Left lobe of liver (tissue), 2 donors: Measurements from ENCODE around the gene SLC26A2. TPM values are rescaled to one million over a fixed set of nuclear protein-coding genes. Genes with fewer than 3 reads are reported as not detected.

ENCODE experiments used
- ATAC-seq: fragments of 200-7000 bp; cut with Tn5 transposase; one replicate; pipeline ENCODE4 v1.9.1; 2020; ENCODE audit warnings: mild to moderate bottlenecking, moderate library complexity
- DNase-seq: peaks from one replicate; pipeline ENCODE4 v3.0.0-alpha.2; 2020; ENCODE audit warnings: low spot score
- total RNA-seq: library from RNA; stranded (reverse); gene quantifications from one replicate; pipeline ENCODE4 v1.2.1, GENCODE V29; 2021
- donor health status: DM: no; HTN: no; CAD: no; lungs with moderate emphysema.
- donor health status: DM: no; HTN: yes; CAD: no.

SLC26A2 gene
- 1.3 TPM for total RNA-seq

DNA sequence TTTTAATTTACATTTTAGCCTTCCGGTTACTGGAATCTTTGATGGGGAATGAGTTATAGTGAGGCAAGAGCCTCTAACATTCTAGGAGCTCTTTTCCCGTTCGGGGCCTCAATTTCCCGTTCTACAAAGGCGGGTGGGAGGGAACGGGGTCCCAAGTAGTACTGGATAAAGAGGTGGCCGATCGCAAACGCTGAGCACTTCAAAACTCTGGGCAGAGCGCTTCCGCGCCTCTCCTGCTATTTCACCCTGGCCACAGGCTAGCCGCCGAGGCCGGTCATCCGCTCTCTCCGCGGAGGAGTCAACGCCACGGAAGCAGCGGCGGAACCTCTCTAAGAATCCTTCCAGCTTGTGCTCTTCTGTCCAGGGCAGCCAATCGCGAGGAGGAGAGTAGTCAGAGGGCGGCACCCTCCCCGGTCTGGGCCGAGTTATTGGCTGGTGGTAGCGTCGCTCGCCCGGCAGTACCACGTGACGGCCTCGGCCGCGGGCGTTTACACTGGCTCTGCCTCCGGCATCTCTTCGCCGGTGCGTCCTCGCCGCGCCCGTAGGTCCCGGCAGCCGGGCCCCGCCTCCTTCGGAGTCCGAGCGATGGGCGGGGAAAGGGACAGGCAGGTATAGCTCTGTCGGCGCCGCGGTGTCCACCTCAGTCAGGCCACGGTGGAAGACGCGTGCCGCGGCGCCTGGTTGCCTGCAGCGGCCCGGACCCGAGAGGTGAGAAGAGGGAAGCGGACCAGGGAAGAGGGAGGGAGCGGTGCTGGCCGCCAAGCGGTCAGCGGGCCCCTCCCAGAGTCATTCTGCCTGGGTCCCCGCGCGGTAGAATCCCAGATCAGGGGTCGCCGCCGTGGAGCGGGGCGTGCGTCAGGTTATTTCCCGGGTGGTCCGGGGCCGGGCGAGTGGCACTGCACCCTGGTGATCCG, at the start of gene SLC26A2:
SLC26A2 (plus strand) TSS at position 487 of the 914 bp plus-strand sequence. CDS start 16,895 bp downstream, outside the sequence.
- ATAC-seq (peak; percentile 98), DNase-seq (peak; percentile 98)

DNA sequence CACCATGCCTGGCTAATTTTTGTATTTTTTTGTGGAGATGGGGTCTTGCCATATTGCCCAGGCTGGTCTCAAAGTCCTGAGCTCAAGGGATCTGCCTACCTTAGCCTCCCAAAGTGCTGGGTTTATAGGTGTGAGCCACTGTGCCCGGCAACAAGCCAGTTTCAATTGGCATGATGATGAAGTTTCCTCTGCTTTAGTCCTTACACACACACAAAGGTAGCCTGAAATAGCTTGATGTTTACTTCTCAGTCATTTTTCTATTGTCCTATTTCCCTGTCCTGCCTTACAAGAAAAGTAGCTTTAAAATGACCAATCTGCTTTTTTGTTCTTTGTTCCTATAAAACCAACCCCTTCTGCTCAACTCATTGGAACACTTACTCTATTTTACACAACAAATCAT, 49.5 kb upstream of the SLC26A2 start:
- ATAC-seq (no peak), DNase-seq (no peak)

DNA sequence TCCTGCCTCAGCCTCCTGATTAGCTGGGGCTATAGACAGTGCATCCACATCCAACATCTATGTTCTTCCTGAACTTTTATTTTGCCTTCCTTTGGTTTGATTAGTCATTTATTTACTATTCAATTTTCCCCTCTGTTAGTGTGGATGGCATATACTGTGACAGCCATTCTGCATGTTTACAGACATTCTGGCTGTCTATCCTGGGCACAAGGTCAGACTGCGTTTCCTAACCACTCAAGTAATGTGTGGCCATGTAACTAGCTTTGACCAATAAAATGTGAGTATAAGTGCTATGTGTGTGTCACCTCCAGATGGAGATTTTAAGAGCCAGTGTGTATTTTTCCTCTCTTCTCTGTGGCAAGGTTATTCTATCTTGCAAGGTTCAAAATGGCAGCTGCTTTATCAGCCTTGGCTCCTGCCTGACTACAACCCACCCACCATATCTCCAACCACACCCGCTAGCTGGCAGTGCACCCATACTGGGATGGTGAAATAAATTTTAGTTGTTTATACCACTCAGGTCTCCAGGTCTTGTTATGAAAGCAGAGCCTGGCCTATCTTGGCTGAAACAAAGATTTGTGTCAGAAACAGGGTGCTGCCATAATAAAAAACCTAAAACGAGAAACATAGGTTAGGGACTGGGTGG, 48.2 kb upstream of the SLC26A2 start:
- no peak for ATAC-seq
- DNase-seq = no peak

DNA sequence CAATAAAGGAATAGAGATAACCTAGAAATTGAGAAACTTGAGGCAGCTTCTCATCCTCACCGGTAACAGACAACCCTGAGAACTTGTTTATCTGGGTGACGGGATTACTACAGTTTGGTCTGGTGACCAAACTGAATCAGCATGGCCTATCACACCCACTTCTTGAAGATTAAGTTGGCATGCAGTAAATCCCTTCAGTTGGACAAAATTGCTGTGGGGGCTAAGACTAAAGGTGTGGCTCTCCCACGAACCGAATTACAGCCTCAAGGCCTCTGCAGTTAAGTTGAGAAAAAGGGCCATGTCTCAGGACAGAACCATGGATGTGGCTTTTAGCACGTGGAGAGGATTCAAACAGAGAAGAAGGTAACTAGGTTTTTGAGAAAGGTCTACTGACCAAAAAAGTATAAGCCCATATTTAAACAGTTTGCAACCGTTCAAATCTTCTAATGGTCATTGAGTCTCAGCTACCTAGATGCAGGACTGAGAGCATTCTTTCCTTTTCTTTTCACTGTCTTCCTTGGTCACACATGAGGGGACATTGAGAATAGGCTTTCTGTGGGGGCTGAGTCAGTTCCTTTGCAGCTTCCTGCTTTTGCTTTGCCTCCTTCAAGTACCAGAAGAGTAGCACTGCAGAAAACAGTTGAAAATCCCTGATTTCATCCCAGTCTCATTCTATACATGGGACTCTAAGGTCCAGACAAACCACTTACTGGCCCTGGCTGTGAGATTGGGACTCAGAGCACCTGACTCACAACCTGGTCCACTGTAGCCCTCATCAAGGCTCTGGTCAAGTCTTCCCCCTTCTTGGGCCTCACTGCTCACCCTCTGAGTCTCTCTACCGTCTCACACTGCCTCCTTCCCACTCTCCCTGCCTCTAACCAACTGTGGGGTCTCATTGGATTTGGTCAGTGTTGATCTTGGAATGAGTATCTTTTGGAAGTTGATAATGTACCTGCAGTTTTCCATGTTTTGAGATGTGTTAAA, 46.8 kb upstream of the SLC26A2 start:
- DNase-seq (no peak), ATAC-seq (no peak)

DNA sequence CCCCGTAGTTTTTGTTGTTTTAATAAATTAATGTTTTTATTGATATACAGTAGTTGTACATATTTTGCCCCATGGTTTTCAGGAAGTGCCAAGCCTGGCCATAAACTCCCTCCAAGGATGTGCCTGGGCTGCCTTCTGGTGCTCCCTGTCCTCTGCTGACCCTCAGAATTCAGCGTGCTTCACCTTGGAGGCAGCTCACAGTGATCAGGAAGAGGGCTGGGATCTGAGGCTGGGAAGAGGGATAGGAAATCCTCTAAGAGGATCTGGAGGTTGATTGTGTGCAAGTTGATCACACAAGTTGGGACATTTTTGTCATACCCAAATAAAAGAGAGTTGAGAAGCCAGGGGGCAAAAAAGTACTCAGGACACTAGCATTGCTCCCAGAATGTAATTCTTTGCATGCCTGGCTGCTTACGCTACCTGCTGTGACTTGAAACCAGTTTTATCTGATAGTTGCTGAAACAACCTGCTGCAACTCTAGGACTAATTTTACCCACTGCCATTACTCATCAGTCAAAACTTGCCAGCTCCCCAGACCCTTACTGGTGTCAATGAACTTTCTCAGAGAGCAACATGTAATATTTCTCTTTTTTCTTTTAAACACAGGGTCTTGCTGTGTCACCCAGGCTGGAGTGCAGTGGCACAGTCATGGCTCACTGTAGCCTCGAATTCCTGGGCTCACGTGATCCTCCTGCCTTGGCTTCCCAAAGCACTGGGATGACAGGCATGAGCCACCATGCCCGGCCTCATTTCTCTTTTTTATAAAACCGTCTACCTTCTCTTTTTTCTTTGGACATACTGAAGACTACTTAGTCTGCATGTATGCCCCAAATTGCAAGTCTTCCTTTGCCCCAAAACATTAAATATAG, 44.9 kb upstream of the SLC26A2 start:
- no peak for DNase-seq
- ATAC-seq = no peak

DNA sequence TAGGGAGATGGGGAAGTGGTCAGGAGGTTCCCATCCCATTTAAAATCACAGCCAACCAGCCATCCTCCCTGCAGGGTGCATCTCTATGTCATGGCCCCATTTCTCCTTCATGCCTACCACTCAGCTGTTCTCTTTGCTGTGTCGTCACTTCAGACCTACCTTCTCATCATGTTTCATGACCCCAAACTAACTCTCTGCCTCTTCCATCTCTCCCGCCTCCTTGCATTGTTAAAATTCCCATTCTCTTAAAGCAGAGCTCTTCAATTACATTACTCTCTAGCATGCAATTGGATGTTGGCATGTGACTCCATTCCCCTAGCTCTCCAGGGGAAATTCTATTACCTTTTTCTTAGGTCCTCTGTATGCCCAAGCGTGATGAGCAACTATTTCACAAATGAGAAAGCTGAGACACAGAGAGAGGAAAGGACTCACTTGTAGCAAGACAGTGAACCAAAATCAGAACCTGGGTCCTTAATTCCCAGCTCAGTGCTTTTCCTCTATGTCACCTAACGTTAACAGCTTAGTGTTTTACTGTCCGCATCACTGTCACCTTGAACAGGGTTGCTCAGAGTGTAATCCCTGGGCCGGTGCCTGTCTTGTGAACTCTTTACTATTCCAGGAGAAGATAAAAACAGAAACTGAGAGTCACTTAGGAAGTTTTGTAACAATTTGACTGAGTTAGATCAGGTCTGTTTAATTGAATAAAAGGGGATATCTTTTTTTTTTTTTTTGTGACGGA, 44.1 kb upstream of the SLC26A2 start:
- DNase-seq (no peak), ATAC-seq (no peak)

DNA sequence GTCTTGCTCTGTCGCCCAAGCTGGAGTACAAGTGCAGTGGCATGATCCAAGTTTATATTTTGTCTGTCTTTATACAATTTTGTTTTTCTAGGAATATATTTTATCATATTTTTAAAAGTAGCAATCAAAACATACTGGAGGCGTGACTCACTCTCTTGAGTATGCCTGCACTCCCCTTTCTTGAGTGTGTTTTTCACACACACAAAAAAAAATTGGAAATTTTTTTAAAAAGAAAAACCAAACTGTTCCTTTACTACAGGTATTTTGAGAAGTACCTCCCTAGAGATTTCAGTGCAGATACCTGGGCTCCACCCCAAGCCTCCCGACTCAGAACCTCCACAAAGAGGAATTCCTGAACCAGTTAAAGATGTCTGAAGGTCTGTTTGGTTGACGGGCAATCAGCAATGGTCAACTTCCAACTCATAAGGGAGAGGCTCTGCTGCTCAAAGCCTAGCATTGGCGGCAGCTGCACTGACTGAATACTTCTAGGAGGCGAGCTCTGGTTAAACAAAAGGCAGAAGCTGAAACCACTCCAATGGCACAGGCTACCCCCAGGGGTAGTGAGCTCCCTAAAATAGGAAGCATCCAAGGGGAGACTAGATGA, 43.4 kb upstream of the SLC26A2 start:
- no peak for DNase-seq
- no peak for ATAC-seq

DNA sequence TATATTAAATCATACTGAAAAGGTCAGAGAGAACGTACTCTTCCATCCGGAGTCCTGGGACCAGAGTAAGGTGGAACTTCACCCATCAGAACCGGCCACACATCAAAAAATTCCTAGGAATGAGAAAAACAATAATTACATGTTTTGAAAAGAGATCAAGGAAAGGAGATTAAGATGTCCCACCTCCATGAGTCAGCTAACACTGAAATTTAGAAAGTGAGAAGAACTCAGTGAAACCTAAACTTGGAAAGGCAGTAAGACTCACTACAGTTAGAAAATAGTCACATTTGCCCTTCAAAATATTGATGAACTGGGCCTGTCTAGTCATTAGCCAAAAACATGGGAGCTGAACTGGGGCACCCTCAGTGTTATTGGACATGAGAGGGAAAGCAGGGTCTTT, 39.0 kb upstream of the SLC26A2 start:
- DNase-seq = no peak
- ATAC-seq = no peak

DNA sequence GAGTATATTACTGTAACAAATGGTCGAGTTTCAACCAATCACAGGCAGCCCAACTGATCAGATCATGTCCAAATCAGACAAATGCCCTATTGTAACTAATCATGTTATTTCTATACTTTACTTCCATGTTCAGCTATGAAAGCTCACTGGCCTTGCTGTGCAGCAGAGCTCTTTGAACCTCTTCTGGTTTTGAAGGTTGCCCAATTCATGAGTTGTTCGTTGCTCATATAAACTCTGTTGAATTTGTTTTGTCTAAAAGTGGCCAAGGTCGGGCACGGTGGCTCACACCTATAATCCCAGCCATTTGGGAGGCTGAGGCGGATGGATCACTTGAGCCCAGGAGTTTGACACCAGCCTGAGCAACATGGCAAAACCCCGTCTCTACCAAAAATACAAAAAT, 37.6 kb upstream of the SLC26A2 start:
- no peak for ATAC-seq
- no peak for DNase-seq

DNA sequence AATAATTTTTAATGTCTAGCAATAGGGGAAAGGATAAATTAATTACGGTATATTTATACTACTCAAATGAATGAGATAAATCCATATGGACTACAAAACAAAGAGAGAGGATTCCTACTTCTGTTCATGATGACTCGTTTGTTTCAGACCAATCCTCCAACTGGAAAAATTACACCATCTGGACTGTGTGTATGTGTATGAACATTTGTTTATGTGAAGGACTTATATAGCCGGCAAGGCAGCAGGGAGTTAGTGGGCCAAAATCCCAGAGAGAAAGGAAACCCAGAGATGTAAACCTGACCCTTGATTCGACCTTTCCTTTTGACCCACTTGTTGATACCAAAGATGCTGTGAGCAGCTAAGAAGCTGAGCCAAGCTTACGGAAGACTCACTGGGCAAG, 36.1 kb upstream of the SLC26A2 start:
- DNase-seq (no peak), ATAC-seq (no peak)

DNA sequence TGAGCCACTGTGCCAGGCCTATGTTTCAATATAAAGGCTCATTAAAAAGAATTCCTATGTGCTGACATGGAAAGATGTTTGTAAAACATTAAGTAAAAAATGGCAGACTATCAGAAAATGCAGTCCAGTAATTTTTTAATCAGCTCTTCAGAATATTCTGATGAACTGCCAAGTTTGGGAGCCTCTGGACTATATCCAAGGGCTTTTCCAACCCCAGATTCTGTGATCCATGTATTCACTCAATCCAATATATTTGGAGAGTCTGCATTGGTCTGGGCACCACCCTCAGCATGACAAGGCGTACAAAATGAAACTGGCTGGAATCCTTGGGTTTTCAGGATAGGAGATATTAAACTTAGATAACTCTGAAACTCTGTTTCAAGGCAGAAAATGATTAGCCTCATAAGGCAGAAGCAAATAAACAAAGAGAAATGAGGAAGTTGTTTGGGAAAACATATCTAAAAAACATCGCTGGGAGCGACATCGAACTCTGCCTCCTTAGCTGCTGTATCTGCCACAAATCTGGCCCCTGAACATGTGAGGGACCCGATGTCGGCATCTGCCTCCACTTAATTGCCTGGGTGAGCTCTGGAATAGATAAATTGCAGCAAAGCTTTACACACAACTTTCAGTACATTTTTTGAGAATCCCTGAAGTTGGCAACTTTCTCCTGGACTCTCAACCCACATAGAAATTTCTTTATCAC, 30.4 kb upstream of the SLC26A2 start:
- DNase-seq = no peak
- no peak for ATAC-seq

DNA sequence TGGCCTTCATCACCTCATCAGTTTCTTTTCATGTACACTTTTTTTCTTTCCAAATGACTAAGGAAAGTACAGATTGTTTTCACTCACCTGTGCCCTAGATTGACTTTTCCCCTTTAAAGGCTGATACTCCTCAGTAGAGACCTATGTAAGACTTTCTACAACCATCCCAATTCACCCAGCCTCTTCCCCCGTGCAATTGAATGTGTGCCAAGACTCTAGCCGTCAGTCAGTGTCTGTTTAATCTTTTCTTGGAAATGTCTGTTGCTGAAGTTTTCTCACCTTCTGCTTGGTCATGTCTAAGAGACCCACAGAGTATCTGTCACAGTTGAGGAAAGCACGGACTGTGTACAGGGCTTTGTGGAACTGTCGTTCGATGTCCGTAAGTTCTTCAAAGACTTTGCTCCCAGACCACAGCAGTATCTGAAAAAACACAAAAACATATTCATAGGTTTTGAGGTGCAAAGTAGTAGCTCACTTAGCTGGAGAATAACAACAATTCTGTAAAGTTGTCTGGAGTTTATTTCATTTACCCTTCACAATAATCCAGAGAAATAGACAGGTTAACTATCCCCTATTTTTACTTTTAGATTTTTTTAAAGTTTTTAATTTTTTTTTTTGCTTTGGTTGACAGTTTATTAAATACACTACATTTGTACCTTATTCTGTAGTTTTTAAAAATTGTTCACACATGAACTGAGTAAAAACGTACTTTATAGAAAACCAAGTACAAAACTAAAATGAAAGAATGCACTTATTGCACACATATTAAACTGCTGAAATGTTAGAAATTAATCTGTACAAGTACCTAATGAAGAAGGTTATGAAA, 29.6 kb upstream of the SLC26A2 start:
- DNase-seq (no peak), ATAC-seq (no peak)

DNA sequence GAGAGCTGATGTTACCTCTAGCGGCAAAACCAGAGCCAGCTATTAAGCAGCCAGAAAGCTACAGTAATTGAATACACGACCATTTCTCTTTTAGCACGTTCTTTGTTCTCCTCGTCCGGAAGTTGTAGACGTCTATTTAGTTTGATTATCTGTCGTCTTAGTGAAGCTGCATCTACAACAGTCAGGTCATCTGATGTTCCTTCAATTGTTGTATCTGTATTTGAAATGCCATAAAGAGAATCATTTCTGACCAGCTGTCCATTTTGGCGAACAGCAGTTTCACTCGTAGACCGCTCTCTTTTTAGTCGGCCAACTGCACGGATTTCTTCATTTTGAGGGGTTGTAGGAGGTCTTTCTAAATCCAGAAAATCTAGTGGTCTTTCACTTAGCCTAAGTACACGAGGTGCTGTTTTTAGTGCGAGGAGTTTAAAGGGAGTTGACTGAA, 28.5 kb upstream of the SLC26A2 start:
- ATAC-seq (no peak), DNase-seq (no peak)

DNA sequence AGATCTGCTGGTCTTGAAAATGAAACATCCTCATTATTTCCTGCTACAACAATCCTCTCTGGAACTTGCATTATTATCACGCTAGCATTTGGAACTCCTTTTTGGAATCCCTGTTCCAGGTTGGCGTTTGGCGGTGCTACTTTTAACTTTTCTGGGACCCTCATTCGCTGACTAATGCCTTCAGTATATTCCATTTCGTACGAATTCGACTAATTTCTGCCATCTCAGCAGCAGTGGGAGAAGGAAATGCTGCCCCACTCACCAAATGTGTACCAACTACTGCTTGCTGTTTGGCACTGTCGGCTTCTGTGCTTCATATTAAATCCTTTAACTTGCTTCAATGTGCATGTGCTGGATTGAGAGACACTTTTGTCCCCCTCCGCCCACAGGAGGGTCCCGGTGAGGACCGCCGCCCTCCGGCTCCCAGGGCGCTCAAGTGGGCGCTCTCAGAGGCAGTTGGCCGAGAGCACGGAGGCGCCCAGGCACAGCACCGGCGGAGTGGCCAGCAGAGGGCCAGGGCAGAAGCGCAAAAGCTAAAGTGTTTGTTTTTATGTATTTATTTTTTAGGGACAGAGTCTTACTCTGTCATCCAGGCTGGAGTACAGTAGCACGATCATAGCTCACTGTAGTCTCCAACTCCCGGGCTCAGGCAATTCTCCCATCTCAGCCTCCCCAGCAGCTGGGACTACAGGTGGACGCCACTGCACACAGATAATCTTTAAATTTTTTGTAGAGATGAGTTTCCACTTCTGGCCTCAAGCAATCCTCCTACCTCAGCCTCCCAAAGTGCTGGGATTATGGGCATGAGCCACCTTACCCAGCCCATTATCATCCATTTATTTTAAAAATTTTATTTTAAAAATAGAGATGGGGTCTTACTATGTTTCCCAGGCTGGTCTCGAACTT, 27.9 kb upstream of the SLC26A2 start:
- ATAC-seq = peak; percentile 71
- DNase-seq = no peak

DNA sequence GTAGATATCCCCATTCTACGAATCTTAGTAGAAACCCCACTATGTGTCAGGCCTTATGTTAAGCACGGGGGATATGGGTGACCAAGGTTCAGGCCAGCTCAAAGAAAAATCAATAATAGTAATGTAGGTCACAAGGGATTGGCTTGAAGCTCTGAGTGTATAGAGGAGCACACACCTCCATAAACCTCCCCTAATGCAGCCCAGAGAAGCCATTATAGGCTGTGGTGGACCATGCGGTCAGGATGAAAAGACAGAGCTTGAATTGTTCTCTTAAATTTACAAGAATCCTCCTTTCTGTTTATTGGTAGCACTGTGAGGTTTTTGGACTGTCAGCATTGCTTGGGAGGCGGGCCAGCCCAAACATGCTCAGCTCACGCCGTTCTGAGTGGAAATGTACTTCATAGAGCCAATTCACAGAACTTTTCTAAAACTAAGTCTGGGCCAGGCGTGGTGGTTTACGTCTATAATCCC, 25.1 kb upstream of the SLC26A2 start:
- DNase-seq (peak; percentile 51), ATAC-seq (peak; percentile 81)

DNA sequence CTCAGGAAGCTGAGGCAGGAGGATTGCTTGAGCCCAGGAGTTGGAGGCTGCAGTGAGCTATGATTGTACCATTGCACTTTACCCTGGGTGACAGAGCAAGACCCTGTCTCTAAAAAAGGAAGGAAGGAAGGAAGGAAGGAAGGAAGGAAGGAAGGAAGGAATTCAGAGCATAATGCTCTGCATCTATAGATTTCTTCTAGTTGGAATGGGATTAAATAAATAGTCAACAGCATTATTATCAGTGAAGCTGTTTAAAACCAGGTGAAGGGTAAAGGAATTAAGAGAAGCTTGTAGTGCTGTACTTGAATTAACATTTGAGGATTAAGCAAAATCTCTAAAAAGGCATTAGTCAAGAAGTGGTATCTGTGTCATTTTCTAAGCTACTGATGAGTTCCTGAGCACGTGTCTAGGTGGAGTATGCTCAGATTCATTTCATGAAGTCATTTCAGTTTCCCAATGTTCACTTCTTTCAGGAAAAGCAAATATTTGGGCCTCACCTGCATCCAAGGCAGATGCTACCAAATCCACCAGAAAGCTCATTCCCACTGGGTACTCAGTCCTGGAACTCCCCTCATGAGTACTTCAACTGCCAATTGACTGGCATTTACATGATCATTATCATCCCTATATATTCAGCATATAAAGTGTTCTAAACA, 24.4 kb upstream of the SLC26A2 start:
- DNase-seq (no peak), ATAC-seq (no peak)
